GM19193 (cell line): ENCODE results near the gene GPR3.
A peak's percentile ranks its signal among the peaks of the same experiment; 100 is the strongest.

Source experiments
- POLR2A ChIP-seq: IDR thresholded peaks from 4 replicates; pipeline ENCODE4 v1.6.1; 2011; ENCODE audit not compliant: insufficient read depth, insufficient read length; ENCODE audit errors: extremely low read depth

Gene GPR3

DNA sequence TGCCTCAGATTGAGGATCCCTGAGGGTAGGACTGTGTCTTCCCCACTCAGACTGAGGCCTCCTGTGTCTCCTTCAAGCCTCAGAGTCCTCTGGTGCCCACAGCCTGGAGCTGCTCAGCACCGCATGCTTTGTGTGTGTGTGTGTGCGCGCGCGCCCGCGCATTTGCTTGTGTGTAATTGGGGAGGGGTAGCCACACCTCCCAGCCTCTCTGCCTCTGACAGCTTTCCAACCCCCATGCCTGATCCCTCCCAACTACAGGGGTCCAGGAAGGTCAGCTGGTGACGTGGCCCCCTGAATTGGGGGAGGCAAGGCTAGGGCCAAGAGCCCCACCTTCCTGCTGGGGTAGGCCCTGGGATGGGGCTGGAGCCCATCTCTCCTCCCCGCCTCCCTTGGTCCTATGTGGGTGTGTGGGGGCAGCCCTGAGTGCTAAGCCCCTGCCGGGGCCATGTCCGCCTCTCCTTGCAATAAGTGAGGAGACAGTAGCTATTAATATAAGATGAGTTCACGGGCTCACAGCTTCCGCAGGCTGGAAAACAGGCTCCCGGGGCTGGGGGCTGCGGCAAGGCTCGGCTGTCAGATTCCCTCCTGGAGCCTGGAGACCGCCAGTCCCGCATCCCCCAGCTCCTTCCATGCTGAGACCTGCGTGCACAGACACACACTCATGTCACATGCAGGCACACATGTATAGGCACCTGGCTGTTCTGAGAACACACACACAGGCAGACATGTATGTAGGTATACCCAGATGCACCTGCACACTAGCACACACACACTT lies 7.0 kb downstream of the GPR3 start:
- no peak for TF ChIP-seq POLR2A

DNA sequence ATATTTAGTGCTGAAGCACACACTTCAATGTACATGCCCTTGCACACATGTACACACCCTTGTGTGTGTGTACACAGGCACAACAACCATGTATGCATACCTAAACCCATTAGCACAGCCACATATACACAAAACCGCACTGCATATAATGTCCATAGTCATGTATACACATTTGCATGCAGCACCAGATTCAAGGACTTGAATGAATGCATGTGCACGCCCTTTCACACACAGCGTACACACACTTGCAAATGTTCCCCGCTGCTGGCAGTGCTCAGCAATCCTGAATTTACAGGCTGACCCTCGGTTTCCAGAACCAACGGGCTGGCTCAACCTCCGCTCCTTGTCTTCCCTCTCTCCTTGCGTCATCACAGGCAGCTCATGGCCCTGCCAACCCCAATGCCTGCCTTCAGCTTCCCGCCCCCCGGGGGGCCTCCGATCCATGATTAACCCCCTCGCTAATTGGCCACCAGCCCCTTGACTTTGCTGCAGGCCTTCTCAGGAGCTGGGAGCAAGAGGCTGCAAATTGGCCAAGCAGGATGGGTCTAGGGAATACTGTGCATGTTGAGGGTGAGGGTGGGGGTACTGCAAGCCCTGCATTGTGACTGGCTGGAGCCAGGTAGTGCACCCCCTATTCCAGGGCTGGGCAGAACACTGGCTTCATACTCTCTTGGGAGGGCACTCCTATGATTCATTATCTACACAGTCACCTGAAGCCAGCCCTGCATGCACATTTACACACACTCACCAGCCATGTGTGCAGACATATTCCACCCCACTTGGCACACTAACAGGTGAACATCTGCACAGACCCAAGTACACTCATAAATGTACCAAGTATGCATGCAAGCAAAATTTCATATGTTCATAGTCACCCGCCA lies 7.9 kb downstream of the GPR3 start:
- TF ChIP-seq POLR2A: peak; percentile 30

DNA sequence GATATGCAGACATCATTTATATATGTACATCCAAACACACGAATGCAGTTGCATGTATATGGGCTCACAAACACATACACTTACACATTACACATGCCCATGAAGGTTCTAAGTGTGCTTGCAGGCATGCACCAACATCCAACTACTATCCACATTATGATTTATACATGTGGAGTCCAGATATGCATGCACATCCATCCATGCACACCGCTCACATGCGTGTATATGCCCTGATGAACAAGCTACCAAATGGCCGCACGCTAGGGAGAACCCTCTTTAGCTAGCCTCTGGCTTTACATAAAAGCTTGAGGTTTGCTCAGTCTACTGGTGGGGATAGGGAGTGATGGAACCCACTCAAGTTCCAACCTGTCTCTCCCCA lies 8.5 kb downstream of the GPR3 start:
- no peak for TF ChIP-seq POLR2A

DNA sequence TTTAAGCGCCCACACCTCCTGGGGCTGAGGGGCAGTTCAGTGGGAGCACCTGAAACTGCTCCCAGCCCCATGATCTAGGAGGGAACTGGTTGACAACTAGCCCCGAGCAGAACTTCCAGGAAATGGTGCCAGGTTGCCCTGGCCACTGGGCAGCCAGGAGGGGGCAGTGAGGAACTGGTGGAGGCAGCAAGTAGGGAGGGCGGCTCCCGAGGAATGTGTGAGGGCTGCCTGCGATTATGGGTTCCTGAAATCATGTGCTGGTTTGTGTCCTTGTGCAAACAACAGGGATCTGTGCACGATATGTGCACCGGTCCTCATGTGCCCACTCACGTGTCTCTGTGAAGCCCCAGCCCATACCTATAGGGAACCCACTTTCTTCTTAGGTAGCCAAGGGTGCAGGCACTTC lies 9.9 kb downstream of the GPR3 start:
- no peak for TF ChIP-seq POLR2A

DNA sequence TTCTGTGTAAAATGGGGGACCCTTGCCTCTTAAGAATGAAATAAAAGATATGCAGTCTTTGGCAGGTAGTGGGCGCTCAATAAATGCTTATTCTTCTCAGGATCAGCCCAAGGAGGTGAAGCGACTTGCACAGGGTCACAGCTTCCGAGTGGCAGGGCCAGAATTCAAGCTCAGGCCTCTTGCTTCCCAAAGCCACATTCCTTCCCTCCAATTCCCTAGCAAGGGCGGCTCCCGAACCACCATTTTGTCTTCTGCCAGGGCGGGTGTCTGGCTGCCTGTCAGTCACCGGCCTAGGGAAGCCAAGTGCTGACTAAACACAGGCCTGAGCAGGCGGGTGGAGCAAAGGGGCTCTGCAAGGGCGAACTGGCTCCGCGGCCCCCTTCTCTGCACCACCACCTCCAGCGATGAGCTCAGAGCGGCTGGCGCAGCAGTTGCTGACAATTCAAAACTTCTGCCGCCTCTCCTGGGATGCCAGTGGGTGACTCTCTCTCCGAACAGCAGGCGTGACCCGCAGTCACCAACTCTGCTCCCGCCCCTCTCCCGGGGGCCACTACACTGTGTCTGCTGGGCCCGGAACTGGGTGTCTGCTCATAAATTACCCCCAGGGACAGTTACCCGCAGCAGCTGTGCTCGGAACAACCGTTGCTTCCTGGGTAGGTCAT lies 10.8 kb downstream of the GPR3 start:
- TF ChIP-seq POLR2A: peak; percentile 39

DNA sequence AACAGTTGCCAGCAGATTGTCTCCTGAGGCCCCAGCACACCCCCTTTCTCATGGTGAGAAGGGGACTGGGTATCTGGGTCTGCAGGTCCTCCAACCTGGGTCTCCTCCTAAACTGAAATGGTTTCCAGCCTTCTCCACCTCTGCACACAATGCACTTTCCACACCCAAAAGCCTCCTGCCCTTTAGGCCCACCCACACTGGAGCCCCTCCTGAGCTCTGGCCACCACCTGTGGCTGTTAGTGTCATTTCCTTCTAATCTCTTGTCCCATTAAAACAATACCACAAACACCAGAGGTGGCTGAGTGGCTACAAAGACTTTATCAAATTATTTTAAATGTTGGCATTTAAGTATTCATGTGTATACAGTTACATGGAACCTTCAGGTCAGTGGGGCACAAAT lies 11.5 kb downstream of the GPR3 start:
- TF ChIP-seq POLR2A: no peak

DNA sequence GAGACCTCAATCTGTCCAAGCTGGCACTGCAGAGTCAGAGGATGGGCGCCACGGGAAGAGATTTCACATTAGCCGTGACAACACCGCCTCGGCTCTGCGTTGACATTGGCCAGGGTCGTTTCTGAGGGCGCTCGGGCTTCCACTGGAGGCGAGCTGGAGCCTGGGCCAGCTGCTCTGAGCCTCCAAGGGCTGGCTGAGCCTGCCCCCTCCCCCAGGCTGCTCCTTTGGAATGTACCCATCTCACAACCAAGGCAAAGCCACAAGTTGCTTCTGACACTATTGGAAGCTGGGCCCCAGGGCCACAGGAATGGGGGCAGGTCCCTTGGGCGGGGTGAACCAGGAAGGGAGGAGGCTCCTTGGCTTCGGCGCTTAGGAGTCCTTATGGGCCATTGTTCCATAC lies 12.7 kb downstream of the GPR3 start:
- no peak for TF ChIP-seq POLR2A

DNA sequence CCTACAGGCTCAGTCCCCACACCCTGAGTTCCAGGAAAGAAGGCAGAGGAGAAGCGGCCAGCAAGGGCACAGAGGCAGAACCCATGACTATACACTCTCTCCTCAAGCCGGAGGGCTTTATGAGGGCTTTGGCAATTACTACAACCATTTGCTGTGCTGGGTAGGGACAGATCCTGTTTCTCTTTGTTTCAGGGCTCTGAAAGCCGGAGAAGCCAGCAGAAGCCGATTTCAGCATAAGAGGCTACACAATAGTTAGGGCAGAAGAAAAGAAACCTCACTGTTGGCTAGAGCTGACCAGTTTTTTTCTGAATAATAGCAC lies 13.9 kb downstream of the GPR3 start:
- TF ChIP-seq POLR2A: no peak

DNA sequence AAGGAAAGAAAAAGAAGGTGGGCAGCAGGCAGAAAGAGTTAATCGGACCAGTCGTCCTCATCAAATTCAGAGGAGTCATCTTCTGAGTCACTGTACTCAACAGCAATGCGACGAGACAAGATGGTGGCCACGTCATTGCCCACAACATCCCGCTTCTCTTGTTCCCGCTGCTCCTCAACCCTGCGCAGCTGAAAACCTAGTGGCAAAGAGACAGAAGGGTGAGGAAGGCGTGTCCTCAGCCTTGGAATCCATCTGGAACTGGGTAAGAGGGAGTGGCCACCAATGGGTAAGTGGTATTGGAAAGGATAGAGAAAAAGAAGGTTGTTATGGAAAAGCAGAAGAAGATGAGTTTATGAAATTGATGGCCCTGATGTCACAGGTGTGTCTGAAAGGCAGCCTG lies 15.7 kb downstream of the GPR3 start:
- no peak for TF ChIP-seq POLR2A

DNA sequence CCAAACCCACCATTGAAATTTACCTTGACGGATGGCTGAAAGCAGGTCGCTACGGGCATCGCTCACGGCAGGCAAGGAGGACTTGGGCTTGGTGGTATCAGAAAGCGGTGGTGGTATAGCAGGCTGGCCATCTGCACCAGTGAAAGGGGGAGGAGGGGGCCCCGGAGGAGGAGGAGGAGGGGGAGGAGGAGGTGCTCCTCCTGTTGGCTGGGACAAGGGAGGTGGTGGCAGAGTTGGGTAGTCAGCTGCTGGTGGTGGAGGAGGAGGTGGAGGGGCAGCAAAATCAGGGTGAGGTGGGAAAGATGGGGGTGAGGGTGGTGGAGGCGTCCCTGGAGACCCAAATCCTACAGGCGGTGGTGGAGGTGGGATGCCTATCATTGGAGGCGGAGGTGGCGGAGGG lies 17.2 kb downstream of the GPR3 start:
- no peak for TF ChIP-seq POLR2A

DNA sequence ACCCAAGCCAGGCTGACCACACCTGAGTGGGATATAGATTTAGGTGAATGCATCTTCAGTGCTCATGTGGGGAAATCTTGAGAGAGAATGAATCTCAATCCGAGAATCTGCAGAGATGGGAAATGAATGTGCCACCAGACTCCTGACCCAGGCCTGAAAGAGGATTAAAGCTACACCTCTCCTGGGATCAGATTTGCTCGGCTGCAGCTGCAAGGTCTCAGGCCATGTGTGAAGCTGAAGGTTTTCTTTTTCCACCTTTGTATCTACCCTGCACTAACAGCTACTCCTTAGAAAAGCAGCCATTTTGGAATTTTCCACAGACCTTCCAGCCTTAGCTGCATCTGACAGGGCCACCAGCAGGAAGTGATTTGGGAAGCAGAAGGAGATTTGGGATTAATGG lies 18.3 kb downstream of the GPR3 start:
- TF ChIP-seq POLR2A: no peak

DNA sequence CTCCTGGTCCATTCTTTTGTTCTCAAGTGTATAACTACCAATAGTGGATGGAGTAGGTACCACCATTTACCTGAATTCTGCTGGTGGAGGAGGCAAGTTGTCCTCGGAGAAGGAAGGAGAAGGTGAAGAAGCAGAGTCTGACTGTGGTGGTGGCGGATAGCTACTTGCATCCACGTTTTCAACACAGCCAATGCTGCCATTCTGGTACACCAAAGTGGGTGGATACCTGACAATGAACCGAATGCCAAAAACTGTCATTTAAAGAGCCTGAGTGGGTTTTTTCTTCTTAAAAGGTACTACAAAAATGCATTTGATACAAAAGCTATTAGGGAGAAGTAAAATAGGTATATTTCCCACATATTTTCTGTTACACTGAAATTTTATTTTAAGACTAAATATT lies 20.1 kb downstream of the GPR3 start:
- TF ChIP-seq POLR2A: no peak

DNA sequence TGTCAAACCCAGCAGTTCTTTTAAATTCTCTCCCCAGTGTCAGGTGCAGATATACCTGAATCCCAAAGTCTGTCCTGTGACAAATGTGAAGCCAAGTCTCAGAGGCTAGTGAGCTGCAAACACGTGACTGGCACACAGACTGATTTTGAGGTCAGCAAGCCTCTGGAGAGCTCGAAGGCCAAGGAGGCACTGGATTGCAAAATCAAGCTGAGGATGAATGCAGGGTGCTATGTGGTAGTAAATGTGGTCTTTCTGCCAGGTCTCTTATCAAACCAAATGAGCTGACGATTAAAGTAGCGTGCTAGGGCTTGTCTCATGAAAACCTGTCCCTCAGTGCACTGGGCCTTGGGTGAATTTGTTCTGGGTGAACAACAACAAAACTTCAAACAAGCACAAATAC lies 20.6 kb downstream of the GPR3 start:
- no peak for TF ChIP-seq POLR2A

DNA sequence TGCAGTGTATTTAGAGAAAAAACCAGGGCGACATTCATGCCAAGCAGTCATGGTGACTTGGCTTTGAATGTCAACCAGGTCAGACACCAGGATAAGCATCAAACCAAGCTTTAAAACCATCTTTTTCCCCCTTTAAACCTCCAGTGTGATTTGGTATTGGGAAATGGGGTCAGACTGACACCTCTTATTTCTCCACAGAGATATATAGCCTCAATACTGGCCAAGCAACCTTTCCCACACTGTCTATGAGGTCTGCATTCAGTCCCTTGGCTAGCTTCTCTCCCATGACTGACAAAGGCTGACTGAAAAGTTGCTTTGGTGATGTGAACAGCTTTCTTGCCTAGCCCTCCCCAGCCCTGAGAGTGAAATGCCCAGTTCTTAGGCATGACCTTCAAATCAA lies 21.7 kb downstream of the GPR3 start:
- no peak for TF ChIP-seq POLR2A

DNA sequence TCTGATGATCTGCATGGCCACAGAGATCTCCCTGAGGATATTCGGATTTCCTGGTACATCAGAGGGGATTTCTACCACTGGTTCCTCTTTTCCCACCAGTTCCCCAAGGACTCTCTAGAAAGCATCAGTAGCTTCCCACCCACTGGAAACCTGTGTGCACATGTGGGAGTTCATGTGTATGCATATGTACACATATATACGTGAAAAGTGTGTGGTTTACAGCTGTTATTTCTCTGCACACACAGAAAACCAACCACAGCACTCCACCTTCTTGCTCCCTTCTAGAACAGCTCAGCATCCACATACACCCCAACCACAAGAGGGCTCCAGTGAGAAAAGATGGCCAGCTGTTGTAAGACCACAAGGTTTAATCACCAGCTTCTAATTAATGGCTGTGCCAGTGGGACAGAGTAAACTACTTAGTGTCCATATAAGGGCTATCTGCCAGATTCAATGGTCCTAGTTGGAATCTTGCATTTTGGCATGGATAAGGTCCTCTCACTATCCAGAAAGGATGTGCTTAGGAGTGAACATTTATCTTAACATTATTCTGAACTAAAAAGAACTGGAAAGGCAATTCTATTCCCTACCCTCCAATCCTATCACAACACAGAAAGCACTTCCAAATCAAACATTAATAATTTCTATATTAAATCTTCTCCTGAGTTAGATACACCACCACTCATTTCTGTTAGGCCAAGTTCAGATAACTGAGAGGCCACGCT lies 24.1 kb downstream of the GPR3 start:
- no peak for TF ChIP-seq POLR2A

DNA sequence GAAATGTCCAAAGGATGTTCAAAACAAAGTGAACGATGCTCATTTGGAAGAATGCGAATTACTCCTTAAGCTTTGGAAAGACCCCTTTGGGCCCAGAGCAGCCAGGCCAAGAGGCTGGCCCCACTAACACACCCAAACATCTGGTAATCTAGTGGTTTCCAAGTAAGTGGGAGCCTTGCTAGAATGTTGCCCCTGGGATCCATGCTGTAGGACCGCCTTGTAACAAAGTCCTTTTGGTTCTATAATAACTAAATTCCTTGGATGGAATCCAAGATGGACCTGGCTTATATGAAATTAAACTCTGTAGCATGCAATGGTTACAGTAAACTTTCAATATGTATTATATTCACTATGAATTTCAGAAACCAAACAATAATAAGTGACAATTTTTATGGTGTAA lies 25.3 kb downstream of the GPR3 start:
- TF ChIP-seq POLR2A: no peak
